Measurements from ENCODE around the gene FYN. TPM values are rescaled to one million over a fixed set of nuclear protein-coding genes. Genes with fewer than 3 reads are reported as not detected.

FYN gene
- total RNA-seq, 1 donor, result 106 TPM

GRCh38 chr6:111657146-111657545 lies 216.1 kb downstream of the FYN start:
- H3K4me2 ChIP-seq (ENCODE audit: insufficient read depth, low read length), result no peak overlapping the region
- peaks cover 9% of the 10 kb centered on the region for H3K36me3 ChIP-seq (ENCODE audit: insufficient read depth, low read length)
- no peak for TF ChIP-seq CTCF (IDR thresholded peaks at IDR 0.05; ENCODE audit: extremely low read depth, low read depth, low read length)
- DNase-seq (ENCODE audit: insufficient read length, low spot score, missing footprints), result no peak
- peaks cover 10% of the 10 kb centered on the region for H3K4me1 ChIP-seq (ENCODE audit: insufficient read depth, low read length)
- H3K4me3 ChIP-seq (ENCODE audit: insufficient read depth, low read length), result no peak overlapping the region
- no peak overlapping the region for H2AFZ ChIP-seq (ENCODE audit: low read length)
- H3K27me3 ChIP-seq (ENCODE audit: insufficient read depth, low read length), result no peaks in the 10 kb centered on the region
- H4K20me1 ChIP-seq (ENCODE audit: insufficient read depth, low read length), result no peaks in the 10 kb centered on the region
- no peak overlapping the region for H3K27ac ChIP-seq (ENCODE audit: low read depth, low read length)
- no peaks in the 10 kb centered on the region for H3K79me2 ChIP-seq (ENCODE audit: insufficient read depth, low read length)
- no peaks in the 10 kb centered on the region for H3K9me3 ChIP-seq (ENCODE audit: low read depth, low read length)

GRCh38 chr6:111653979-111654378 lies 219.3 kb downstream of the FYN start:
- H3K36me3 ChIP-seq (ENCODE audit: insufficient read depth, low read length), result no peaks in the 10 kb centered on the region
- H4K20me1 ChIP-seq (ENCODE audit: insufficient read depth, low read length), result no peaks in the 10 kb centered on the region
- DNase-seq (ENCODE audit: insufficient read length, low spot score, missing footprints), result no peak
- no peak overlapping the region for H3K27ac ChIP-seq (ENCODE audit: low read depth, low read length)
- no peaks in the 10 kb centered on the region for H3K27me3 ChIP-seq (ENCODE audit: insufficient read depth, low read length)
- H3K4me1 ChIP-seq (ENCODE audit: insufficient read depth, low read length), result peaks cover 9% of the 10 kb centered on the region
- TF ChIP-seq CTCF (IDR thresholded peaks at IDR 0.05; ENCODE audit: extremely low read depth, low read depth, low read length), result no peak
- H3K79me2 ChIP-seq (ENCODE audit: insufficient read depth, low read length), result no peaks in the 10 kb centered on the region
- no peak overlapping the region for H3K4me3 ChIP-seq (ENCODE audit: insufficient read depth, low read length)
- H2AFZ ChIP-seq (ENCODE audit: low read length), result no peak overlapping the region
- no peak overlapping the region for H3K4me2 ChIP-seq (ENCODE audit: insufficient read depth, low read length)
- H3K9me3 ChIP-seq (ENCODE audit: low read depth, low read length), result no peaks in the 10 kb centered on the region

GRCh38 chr6:111653434-111653833 lies 219.8 kb downstream of the FYN start:
- no peaks in the 10 kb centered on the region for H4K20me1 ChIP-seq (ENCODE audit: insufficient read depth, low read length)
- no peak overlapping the region for H3K27ac ChIP-seq (ENCODE audit: low read depth, low read length)
- H3K36me3 ChIP-seq (ENCODE audit: insufficient read depth, low read length), result no peaks in the 10 kb centered on the region
- TF ChIP-seq CTCF (IDR thresholded peaks at IDR 0.05; ENCODE audit: extremely low read depth, low read depth, low read length), result no peak
- no peaks in the 10 kb centered on the region for H3K9me3 ChIP-seq (ENCODE audit: low read depth, low read length)
- no peaks in the 10 kb centered on the region for H3K27me3 ChIP-seq (ENCODE audit: insufficient read depth, low read length)
- H2AFZ ChIP-seq (ENCODE audit: low read length), result no peak overlapping the region
- no peak for DNase-seq (ENCODE audit: insufficient read length, low spot score, missing footprints)
- peaks cover 3% of the 10 kb centered on the region for H3K4me1 ChIP-seq (ENCODE audit: insufficient read depth, low read length)
- H3K79me2 ChIP-seq (ENCODE audit: insufficient read depth, low read length), result no peaks in the 10 kb centered on the region
- H3K4me2 ChIP-seq (ENCODE audit: insufficient read depth, low read length), result no peak overlapping the region
- H3K4me3 ChIP-seq (ENCODE audit: insufficient read depth, low read length), result no peak overlapping the region

GRCh38 chr6:111652156-111652555 lies 221.1 kb downstream of the FYN start:
- H3K27ac ChIP-seq (ENCODE audit: low read depth, low read length), result no peak overlapping the region
- no peak overlapping the region for H3K4me2 ChIP-seq (ENCODE audit: insufficient read depth, low read length)
- H3K36me3 ChIP-seq (ENCODE audit: insufficient read depth, low read length), result no peaks in the 10 kb centered on the region
- no peak overlapping the region for H2AFZ ChIP-seq (ENCODE audit: low read length)
- TF ChIP-seq CTCF (IDR thresholded peaks at IDR 0.05; ENCODE audit: extremely low read depth, low read depth, low read length), result no peak
- no peaks in the 10 kb centered on the region for H3K9me3 ChIP-seq (ENCODE audit: low read depth, low read length)
- H3K4me1 ChIP-seq (ENCODE audit: insufficient read depth, low read length), result no peaks in the 10 kb centered on the region
- no peaks in the 10 kb centered on the region for H3K27me3 ChIP-seq (ENCODE audit: insufficient read depth, low read length)
- DNase-seq (ENCODE audit: insufficient read length, low spot score, missing footprints), result no peak
- H4K20me1 ChIP-seq (ENCODE audit: insufficient read depth, low read length), result no peaks in the 10 kb centered on the region
- H3K4me3 ChIP-seq (ENCODE audit: insufficient read depth, low read length), result no peak overlapping the region
- no peaks in the 10 kb centered on the region for H3K79me2 ChIP-seq (ENCODE audit: insufficient read depth, low read length)
